Measurements from ENCODE around the gene PDLIM1.

- TF ChIP-seq CTCF (IDR thresholded peaks at IDR 0.05; ENCODE audit: low read length), result no peak
- TF ChIP-seq EZH2 (IDR thresholded peaks at IDR 0.05; ENCODE audit: borderline replicate concordance, low read length), result no peak
These were observed 33.0 kb downstream of the PDLIM1 start for GRCh38 chr10:95257849-95258248.
